Neural cell (in vitro differentiated cells): ENCODE results near the gene SCYGR6. TPM values are rescaled to one million over a fixed set of nuclear protein-coding genes. Genes with fewer than 3 reads are reported as not detected.
"Not testable (repeated sequence)": the region's sequence is repeated elsewhere in the genome, so short reads cannot be mapped to it uniquely, and the experiment has no call there.

Experiments
- H2AFZ ChIP-seq: fragments of 200-600, 300-800 bp; sonication (generic), shearing (Covaris generic); 2 replicates; pipeline ENCODE4 v1.6.0; 2014; ENCODE audit warnings: low read depth, mild to moderate bottlenecking, antibody characterized with exemption, low read length, moderate library complexity
- H3F3A ChIP-seq: fragments of 200-600 bp; shearing (Covaris generic); 2 replicates; pipeline ENCODE4 v1.6.1; 2016; ENCODE audit warnings: mild to moderate bottlenecking, moderate library complexity, mixed read lengths, antibody characterized with exemption, low read length; ENCODE audit not compliant: insufficient read depth, poor library complexity, severe bottlenecking
- H3K27ac ChIP-seq: fragments of 200-600, 300-800 bp; sonication (generic), shearing (Covaris generic); 2 replicates; pipeline ENCODE4 v1.5.1; 2014; ENCODE audit warnings: mild to moderate bottlenecking, low read length, moderate library complexity
- H3K27me3 ChIP-seq: fragments of 300-800, 200-600 bp; sonication (generic), shearing (Covaris generic); 2 replicates; pipeline ENCODE4 v1.6.0; 2014; ENCODE audit warnings: mild to moderate bottlenecking, low read depth, low read length, moderate library complexity; ENCODE audit not compliant: insufficient read depth
- H3K36me3 ChIP-seq: fragments of 300-800, 200-600 bp; sonication (generic), shearing (Covaris generic); 2 replicates; pipeline ENCODE4 v1.5.1; 2014; ENCODE audit warnings: mild to moderate bottlenecking, antibody characterized with exemption, low read length, moderate library complexity; ENCODE audit not compliant: insufficient read depth
- H3K4me2 ChIP-seq: fragments of 300-800, 200-600 bp; sonication (generic), shearing (Covaris generic); 2 replicates; pipeline ENCODE4 v1.6.0; 2014; ENCODE audit warnings: mild to moderate bottlenecking, low read length
- H3K4me3 ChIP-seq: fragments of 300-800, 200-600 bp; sonication (generic), shearing (Covaris generic); 2 replicates; pipeline ENCODE4 v1.5.1; 2014; ENCODE audit warnings: mild to moderate bottlenecking, low read length, moderate library complexity
- H3K79me2 ChIP-seq: fragments of 200-600 bp; shearing (Covaris generic); replicated peaks from 2 replicates; pipeline ENCODE4 v1.6.0; 2014; ENCODE audit warnings: mild to moderate bottlenecking, low read length, moderate library complexity; ENCODE audit not compliant: insufficient read depth
- H3K9ac ChIP-seq: fragments of 300-800, 200-600 bp; sonication (generic), shearing (Covaris generic); 2 replicates; pipeline ENCODE4 v1.6.1; 2016; ENCODE audit warnings: mild to moderate bottlenecking, low read length, mixed read lengths
- H3K9me2 ChIP-seq: fragments of 200-600 bp; shearing (Covaris generic); 2 replicates; pipeline ENCODE4 v1.6.1; 2016; ENCODE audit warnings: mild to moderate bottlenecking, low read length, mixed read lengths; ENCODE audit not compliant: insufficient read depth
- H3K9me3 ChIP-seq: fragments of 200-600, 300-800 bp; sonication (generic), shearing (Covaris generic); 2 replicates; pipeline ENCODE4 v1.6.1; 2016; ENCODE audit warnings: mild to moderate bottlenecking, mixed run types, low read length, moderate library complexity, mixed read lengths
- H4K20me1 ChIP-seq: fragments of 200-600 bp; shearing (Covaris generic); 2 replicates; pipeline ENCODE4 v1.6.1; 2016; ENCODE audit warnings: mild to moderate bottlenecking, mixed run types; ENCODE audit not compliant: insufficient read depth
- CTCF ChIP-seq: fragments of 450-650 bp; IDR thresholded peaks from 2 replicates; pipeline ENCODE4 v1.5.1; 2014; ENCODE audit warnings: antibody characterized with exemption, mild to moderate bottlenecking, moderate library complexity; ENCODE audit not compliant: poor library complexity, severe bottlenecking
- EP300 ChIP-seq: fragments of 450-650 bp; conservative IDR thresholded peaks from 2 replicates; pipeline ENCODE4 v1.6.1; 2014; ENCODE audit warnings: antibody characterized with exemption, mild to moderate bottlenecking, moderate library complexity; ENCODE audit not compliant: poor library complexity, severe bottlenecking
- EZH2 ChIP-seq: fragments of 200-600, 300-800 bp; shearing (Covaris generic), sonication (generic); IDR thresholded peaks from 2 replicates; pipeline ENCODE4 v1.6.1; 2014; ENCODE audit warnings: antibody characterized with exemption, low read length, borderline replicate concordance, mild to moderate bottlenecking; ENCODE audit not compliant: insufficient read depth, poor library complexity, severe bottlenecking
- MXI1 ChIP-seq: fragments of 450-650 bp; conservative IDR thresholded peaks from 2 replicates; pipeline ENCODE4 v1.6.1; 2014; ENCODE audit warnings: antibody characterized with exemption, mild to moderate bottlenecking; ENCODE audit not compliant: poor library complexity, severe bottlenecking
- POLR2AphosphoS5 ChIP-seq: IDR thresholded peaks from 2 replicates; pipeline ENCODE4 v1.6.1; 2012
- RAD21 ChIP-seq: fragments of 450-650 bp; conservative IDR thresholded peaks from 2 replicates; pipeline ENCODE4 v1.6.1; 2014; ENCODE audit warnings: antibody characterized with exemption, mild to moderate bottlenecking, moderate library complexity
- REST ChIP-seq: IDR thresholded peaks from 2 replicates; pipeline ENCODE4 v1.6.1; 2012; ENCODE audit warnings: borderline replicate concordance
- SMC3 ChIP-seq: fragments of 450-650 bp; conservative IDR thresholded peaks from 2 replicates; pipeline ENCODE4 v1.6.1; 2014; ENCODE audit warnings: antibody characterized with exemption, mild to moderate bottlenecking, moderate library complexity; ENCODE audit not compliant: poor library complexity
- TAF1 ChIP-seq: IDR thresholded peaks from 2 replicates; pipeline ENCODE4 v1.6.1; 2012; ENCODE audit warnings: low read depth
- polyA plus RNA-seq: library from polyadenylated mRNA; depleted of rRNA; stranded (reverse); fragments of >200 nt; gene quantifications from 2 replicates; pipeline ENCODE4 v1.2.3, GENCODE V29; 2014

The SCYGR6 gene
- polyA plus RNA-seq, 1 donor from 2014 or later = not detected

- no peaks in the 10 kb centered on the region for H3F3A ChIP-seq
- no peak for TF ChIP-seq REST
- no peak for TF ChIP-seq SMC3
- no peak for TF ChIP-seq EP300
- no peaks in the 10 kb centered on the region for H3K9me3 ChIP-seq
- no peaks in the 10 kb centered on the region for H3K9me2 ChIP-seq
- H3K27ac ChIP-seq = no peak within 1 kb of the TSS
- H3K4me2 ChIP-seq = no peak within 1 kb of the TSS
- H3K79me2 ChIP-seq = no peaks in the 10 kb centered on the region
- H3K9ac ChIP-seq = no peak within 1 kb of the TSS
- H2AFZ ChIP-seq = no peak within 1 kb of the TSS
- no peaks in the 10 kb centered on the region for H3K36me3 ChIP-seq
- no peaks in the 10 kb centered on the region for H4K20me1 ChIP-seq
- H3K4me3 ChIP-seq = no peak within 1 kb of the TSS
- no peaks in the 10 kb centered on the region for H3K27me3 ChIP-seq
These were observed 21.0 kb upstream of the SCYGR6 start, which contains the start of gene SCYGR8 for GRCh38 chr2:227745594-227745993. Gene SCYGR8, plus strand, starts transcription at chr2:227745894. Its CDS starts 0 bp downstream, at chr2:227745894.

GRCh38 chr2:227740705-227741104 lies 16.1 kb upstream of the SCYGR6 start:
- not testable (repeated sequence) for H3F3A ChIP-seq, H3K9me2 ChIP-seq, H3K27ac ChIP-seq, H2AFZ ChIP-seq, H3K27me3 ChIP-seq, H3K36me3 ChIP-seq, H4K20me1 ChIP-seq, H3K4me2 ChIP-seq, H3K79me2 ChIP-seq, H3K9me3 ChIP-seq, H3K4me3 ChIP-seq, H3K9ac ChIP-seq

GRCh38 chr2:227739351-227739750 lies 14.8 kb upstream of the SCYGR6 start:
- Histone ChIP-seq H3K4me3 (no peak overlapping the region), H3K9ac (no peak overlapping the region), H3K4me2 (no peak overlapping the region), H3K79me2 (no peaks in the 10 kb centered on the region), H3K27ac (no peak overlapping the region), H3K27me3 (no peaks in the 10 kb centered on the region), H3K9me3 (no peaks in the 10 kb centered on the region), H4K20me1 (no peaks in the 10 kb centered on the region), H3F3A (no peaks in the 10 kb centered on the region), H2AFZ (no peak overlapping the region), H3K36me3 (no peaks in the 10 kb centered on the region), H3K9me2 (no peaks in the 10 kb centered on the region)
- TF ChIP-seq SMC3 = no peak
- no peak for TF ChIP-seq CTCF
- no peak for TF ChIP-seq POLR2AphosphoS5
- no peak for TF ChIP-seq REST
- no peak for TF ChIP-seq EP300
- TF ChIP-seq EZH2 = no peak
- no peak for TF ChIP-seq TAF1
- TF ChIP-seq RAD21 = no peak
- no peak for TF ChIP-seq MXI1
